Suppressor macrophage treated with lipopolysaccharide for 4 hours (primary cell): ENCODE data around the gene CFAP20DC.
"Not testable (repeated sequence)": the region's sequence is repeated elsewhere in the genome, so short reads cannot be mapped to it uniquely, and the experiment has no call there.

Experiments
- DNase-seq: peaks from one replicate; pipeline ENCODE4 v3.0.0-alpha.2; 2020

The CFAP20DC gene

DNA sequence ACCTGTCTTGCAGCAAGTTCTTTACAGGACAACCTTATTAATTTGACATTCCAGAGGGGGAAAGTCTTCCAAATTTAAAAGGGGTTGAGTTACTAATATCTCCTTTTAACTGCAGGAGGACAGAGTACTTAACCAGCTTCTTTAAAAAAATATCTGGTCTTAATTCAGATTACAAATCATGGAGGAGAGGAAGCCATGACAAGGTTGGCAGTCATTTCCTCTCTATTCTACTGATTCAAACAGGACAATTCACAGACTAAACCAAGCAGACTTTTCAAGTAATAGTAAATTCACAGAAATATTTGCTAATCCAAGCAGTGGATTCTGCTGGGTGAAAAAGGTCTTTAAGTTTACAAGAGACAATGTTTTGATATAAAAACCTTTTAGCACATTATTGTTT lies 185.3 kb downstream of the CFAP20DC start:
- DNase-seq = no peak

DNA sequence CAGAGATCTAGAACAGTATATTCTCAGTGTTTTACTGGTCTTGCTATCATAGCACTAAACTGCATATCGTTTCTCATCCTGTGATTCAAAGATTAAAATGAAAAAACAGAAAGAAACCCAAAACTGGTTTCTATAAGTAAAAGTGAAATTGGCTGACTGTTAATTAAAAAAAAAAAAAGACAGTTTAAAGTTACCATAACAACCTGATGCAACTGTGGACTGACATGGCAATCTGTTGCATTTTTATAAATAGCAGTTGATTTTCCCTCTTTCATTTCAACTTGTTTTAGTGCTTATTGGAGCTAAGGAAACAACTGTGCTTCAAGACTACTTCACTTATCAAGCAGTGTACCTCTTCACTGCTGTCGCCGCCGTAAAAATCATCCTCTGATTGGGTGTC lies 186.6 kb downstream of the CFAP20DC start:
- no peak for DNase-seq

DNA sequence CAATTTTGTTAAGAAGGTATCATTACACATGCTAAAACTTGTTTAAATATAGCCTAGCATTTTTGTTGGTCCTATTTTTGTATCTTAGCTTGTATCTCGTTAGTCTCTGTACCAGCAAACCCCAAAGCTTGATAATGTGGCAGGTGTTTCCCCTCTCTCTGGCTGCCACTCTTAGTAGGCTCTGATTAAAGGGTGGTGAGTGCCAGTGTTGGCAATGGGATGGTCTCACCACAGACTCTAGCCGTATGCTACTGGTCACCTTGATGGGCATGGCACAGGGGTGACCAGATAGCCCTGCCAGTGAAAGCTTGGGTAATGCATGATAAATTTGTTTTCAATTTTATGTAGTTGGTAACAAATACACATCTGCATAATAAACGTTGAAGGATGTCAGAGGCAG lies 188.3 kb downstream of the CFAP20DC start:
- no peak for DNase-seq

DNA sequence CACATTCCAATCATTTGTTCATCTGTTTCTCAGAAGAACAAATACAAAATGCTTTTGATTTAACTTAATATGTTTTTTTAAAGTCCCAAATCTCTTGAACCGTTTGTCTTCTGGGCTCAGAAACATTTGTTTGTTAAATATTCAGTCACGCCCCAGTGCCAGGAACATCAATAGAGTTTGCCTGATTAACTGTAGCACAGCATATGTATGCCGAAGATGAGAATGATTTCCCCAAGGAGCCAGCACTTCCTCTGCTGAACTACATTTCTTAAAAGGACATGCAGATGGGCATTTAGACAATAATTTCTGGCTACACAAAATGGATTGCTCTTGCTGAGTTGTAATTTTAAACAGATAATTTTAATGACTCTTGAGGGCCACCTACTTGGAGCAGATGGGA lies 191.7 kb downstream of the CFAP20DC start:
- no peak for DNase-seq

DNA sequence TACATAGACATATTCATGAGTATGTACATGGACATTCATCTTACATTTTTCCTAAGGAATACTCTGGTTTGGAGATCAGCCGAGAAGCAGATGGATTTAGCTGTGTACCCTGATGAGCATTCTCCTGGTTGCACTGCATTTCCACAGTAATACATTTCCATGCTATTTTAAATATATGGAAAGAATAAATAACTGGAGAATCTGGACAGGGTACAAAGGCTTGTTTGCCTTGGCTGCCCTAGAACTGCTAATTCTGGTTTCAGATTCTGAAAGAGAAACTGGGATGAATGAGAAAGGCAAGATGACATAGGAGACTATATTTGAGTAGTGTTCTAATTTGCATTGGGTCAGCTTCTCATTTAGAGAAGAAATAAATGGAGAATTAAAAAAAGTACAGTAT lies 192.4 kb downstream of the CFAP20DC start:
- DNase-seq = no peak

GRCh38 chr3:58848826-58849225 lies 201.0 kb downstream of the CFAP20DC start:
- DNase-seq = no peak

- not testable (repeated sequence) for DNase-seq
Measured at GRCh38 chr3:58842050-58842747, 207.6 kb downstream of the CFAP20DC start.

DNA sequence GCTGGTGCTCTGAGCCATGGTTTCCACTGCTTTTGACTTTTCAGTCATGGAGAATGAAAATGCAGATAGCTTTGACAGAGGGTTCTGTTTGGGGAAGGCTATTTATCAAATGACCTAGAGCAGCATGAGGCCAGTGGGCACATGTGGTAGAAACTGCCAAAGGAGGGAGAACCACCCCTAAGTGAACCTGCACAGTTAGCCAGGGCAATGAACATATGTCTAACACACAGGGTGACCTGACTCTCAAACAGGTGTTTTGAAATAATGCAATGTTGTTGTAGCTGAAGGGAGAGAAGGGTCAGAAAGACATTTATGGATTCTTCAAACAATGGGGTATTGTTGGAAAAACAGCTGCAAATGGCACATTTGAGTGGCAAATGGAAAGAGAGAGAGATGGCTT lies 208.9 kb downstream of the CFAP20DC start:
- no peak for DNase-seq

DNA sequence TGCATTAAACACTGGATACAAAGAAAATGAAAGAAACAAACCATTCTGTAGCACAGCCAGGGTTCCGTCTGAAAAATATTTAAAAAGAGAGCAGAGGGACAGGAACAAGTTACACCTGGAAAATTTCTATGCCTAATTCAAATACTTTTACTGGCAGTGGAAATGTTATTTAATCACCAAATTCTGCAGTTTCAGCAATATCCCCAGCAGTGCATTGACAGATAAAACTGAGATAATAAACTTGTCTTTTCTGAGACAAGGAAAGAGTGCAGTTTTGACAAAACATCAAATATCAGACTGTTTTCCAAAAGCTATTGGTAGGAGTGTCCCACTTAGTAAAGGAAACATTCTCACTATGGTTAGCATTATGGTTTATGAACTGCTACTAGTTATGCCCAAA lies 209.9 kb downstream of the CFAP20DC start:
- no peak for DNase-seq

DNA sequence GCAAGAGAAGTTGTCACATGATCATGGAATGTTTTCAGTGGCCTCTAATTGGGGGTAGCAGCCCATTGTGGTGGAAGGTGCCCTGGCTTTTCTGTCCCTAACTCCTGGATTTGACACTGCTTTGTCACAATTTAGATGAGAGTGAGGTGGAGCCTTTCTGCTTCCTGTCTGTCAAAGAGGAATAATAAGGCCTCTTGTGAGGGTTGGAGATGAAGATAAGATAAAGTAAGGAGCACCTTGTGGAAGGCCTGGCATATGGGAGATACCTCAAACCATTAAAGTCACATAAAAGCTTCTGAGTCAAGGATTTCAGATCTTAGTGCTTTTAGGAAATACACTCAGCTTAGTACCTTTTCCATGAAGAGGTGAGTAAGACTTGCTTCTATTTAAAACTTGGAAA lies 210.6 kb downstream of the CFAP20DC start:
- DNase-seq = no peak

DNA sequence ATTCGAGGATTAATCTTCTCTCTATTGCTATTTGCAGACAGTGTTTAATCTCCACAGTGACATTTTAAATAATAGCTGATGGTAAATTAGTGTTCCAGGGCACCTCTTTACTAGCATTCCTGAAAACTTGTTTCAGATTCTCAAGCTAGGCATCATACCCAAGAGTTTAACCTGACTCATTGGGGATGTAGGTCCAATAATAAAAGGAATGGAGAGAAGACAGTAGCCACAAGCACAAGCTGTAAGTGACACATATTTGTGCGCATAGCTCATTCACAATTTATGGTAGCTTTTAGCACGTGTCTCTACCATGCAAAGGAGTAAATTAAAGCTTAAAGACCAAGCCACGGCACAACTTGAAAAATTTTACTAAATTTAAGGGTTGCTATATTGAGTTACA lies 212.0 kb downstream of the CFAP20DC start:
- no peak for DNase-seq

DNA sequence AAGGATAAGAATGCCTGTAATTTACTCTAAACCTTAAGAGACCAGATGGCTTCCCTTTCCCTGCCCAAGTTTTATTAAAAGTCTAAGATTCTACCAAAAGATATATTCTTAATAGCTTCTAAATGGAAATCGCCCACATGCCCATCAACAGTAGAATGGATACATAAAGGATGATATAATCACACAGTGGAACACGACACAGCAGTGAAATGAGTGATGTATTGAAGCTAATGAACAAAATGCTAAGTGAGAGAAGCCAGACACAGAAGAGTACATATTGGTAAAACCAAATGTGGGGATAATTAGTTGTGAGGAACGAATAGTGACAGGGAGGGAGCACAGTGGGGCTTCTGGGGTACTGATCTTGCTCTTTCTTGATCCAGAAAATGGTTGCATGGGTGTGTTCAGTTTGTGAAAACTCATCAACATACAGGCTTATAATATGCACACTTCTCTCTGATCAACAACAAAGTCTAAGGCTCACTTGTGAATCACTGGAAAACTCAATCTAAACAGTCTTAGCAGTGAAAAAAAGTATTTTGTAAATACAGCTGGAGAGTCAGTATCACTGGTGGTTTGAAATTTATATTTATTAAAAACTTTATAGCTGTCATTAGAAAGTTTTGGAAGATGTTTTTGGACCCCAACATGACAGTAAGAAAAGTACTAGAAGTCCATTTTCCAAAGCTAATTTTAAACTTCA lies 212.5 kb downstream of the CFAP20DC start:
- no peak for DNase-seq

- no peak for DNase-seq
Measured at GRCh38 chr3:58835086-58835485, 214.7 kb downstream of the CFAP20DC start.

GRCh38 chr3:58833491-58833890 lies 216.3 kb downstream of the CFAP20DC start:
- DNase-seq = no peak

DNA sequence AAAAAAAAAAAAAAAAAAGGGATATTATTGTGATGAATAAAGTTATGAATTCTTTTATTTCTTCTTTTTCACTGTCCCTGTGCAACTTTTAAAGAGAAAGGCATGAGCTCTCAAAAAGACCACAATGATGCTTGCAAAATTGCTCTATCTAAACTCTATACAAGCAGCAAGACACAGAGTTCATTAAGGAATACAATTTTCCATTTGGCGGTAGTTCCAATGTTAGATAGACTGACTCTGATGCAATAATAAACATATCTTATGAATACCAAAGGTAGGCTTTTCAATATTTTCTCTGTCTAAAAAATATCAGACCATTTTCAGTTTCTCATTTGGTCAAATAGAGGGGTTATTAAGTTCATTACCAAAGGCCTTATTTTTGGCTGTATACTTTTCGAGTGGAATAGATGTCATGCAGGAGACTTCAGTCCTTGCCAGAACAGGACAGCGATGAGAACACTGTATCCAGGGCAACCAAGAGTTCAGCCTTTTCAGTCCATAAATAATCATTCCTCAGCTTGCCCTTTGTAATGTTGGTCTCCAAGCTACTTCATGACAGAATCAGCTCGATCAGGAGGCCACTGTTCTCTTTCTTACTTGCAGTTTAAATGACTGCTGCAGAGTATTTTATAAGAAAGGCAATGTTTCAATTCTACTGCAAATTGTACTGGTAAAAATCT lies 220.4 kb downstream of the CFAP20DC start:
- DNase-seq = no peak

DNA sequence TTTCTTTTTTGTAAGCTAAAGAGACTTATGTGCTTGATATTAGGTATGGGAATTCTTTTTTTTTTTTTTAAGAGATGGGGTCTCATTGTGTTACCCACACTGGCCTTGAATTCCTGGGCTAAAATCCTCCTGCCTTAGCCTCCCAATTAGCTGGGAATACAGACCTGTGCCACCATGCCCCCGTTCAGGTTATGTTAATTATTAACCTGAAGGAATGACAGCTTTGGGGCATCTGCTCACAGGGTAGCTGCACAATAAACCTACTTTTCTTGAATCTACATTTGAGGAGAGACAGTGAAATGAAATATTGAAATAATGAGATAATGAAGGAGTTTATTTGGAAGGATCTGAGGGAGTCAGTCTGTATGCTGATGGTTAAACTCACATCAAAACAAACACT lies 225.0 kb downstream of the CFAP20DC start:
- no peak for DNase-seq

GRCh38 chr3:58824285-58824684 lies 225.5 kb downstream of the CFAP20DC start:
- DNase-seq = peak; percentile 37

DNA sequence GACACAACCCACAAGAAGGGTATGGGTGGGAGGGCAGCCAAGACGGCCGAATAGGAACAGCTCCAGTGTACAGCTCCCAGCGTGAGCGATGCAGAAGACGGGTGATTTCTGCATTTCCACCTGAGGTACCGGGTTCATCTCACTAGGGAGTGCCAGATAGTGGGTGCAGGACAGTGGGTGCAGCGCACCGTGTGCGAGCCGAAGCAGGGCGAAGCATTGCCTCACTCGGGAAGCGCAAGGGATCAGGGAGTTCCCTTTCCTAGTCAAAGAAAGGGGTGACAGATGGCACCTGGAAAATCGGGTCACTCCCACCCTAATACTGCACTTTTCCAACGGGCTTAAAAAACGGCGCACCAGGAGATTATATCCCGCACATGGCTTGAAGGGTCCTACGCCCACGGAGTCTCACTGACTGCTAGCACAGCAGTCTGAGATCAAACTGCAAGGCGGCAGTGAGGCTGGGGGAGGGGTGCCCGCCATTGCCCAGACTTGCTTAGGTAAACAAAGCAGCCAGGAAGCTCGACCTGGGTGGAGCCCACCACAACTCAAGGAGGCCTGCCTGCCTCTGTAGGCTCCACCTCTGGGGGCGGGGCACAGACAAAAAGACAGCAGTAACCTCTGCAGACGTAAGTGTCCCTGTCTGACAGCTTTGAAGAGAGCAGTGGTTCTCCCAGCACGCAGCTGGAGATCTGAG lies 243.1 kb downstream of the CFAP20DC start:
- DNase-seq = not testable (repeated sequence)

- DNase-seq = no peak
Measured at GRCh38 chr3:58804914-58805313, 244.9 kb downstream of the CFAP20DC start.

DNA sequence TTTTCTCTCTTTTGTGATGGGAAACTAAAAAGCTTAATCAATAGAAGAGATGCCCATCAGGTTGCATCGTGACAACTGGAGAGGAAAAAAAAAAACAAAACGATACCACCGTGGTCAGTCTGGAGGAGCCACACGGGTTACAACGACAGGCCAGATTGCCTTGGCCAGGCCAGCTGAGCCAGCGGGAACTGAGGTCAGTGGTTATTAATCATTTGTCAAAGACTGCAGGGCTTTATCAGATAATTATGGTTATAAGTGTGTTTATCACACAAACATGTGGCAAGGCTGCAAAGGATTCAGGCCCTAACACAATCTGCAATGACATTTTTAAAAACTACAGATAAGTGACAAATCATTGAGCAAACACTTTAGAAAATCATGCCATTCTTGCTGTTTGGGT lies 248.3 kb downstream of the CFAP20DC start:
- no peak for DNase-seq

GRCh38 chr3:58800940-58801339 lies 248.9 kb downstream of the CFAP20DC start:
- no peak for DNase-seq

- DNase-seq = no peak
Measured at GRCh38 chr3:58800032-58800431, 249.8 kb downstream of the CFAP20DC start.

- no peak for DNase-seq
Measured at GRCh38 chr3:58799271-58799670, 250.6 kb downstream of the CFAP20DC start.

- DNase-seq = peak; percentile 5
Measured at GRCh38 chr3:58798312-58798711, 251.5 kb downstream of the CFAP20DC start.
